Esophagus muscularis mucosa (tissue), 3 donors: ENCODE data around the gene RHOT2.

Source experiments
- CTCF ChIP-seq, 3 experiments: fragments of 200-600 bp in 2 of 3; fragments of 450-650 bp in 1 of 3; sonication (generic) in 2 of 3; IDR thresholded peaks; one replicate each; pipeline ENCODE4 v1.5.1; 2017 to 2019; ENCODE audit warnings: antibody characterized with exemption in 3 of 3, mild to moderate bottlenecking in 2 of 3, moderate library complexity in 1 of 3
- POLR2A ChIP-seq: fragments of 450-650 bp; IDR thresholded peaks from one replicate; pipeline ENCODE4 v1.6.1; 2017; ENCODE audit warnings: antibody characterized with exemption, moderate library complexity, mild to moderate bottlenecking, low read depth
- POLR2AphosphoS5 ChIP-seq, 2 donors: sonication (generic); formaldehyde crosslinking; IDR thresholded peaks; one replicate each; pipeline ENCODE4 v1.6.1; 2017; ENCODE audit warnings: antibody characterized with exemption in 2 of 2

GRCh38 chr16:698911-699671 lies 31.2 kb downstream of the RHOT2 start:
- TF ChIP-seq POLR2A = no peak
- no peak for TF ChIP-seq POLR2AphosphoS5 (IDR thresholded peaks at IDR 0.05)
- TF ChIP-seq CTCF (IDR thresholded peaks at IDR 0.05) = no peak
